SK-N-MC (cell line): ENCODE measurements around the gene COL18A1.

Experiments
- DNase-seq: peaks from one replicate; pipeline ENCODE4 v3.0.0-alpha.2; 2011; ENCODE audit warnings: low read depth, low spot score
- H3K27ac ChIP-seq: fragments of 200-600 bp; sonication (generic); 2 replicates; pipeline ENCODE4 v1.5.1; 2016; ENCODE audit warnings: mixed run types
- H3K36me3 ChIP-seq: fragments of 200-600 bp; sonication (generic); 2 replicates; pipeline ENCODE4 v1.6.1; 2017; ENCODE audit warnings: antibody characterized with exemption, low read length, mixed read lengths; ENCODE audit not compliant: insufficient read depth
- H3K4me3 ChIP-seq: fragments of 200-600 bp; sonication (generic); 2 replicates; pipeline ENCODE4 v1.5.1; 2016
- H3K9ac ChIP-seq: fragments of 200-600 bp; sonication (generic); 2 replicates; pipeline ENCODE4 v1.8.0; 2017; ENCODE audit warnings: mixed run types, mixed read lengths; ENCODE audit not compliant: insufficient read length
- H3K9me3 ChIP-seq: fragments of 200-600 bp; sonication (generic); 2 replicates; pipeline ENCODE4 v1.6.1; 2017; ENCODE audit warnings: low read depth, mild to moderate bottlenecking, antibody characterized with exemption, low read length, moderate library complexity, mixed read lengths
- EZH2 ChIP-seq: fragments of 200-600 bp; sonication (generic); IDR thresholded peaks from one replicate; pipeline ENCODE4 v1.6.1; 2017; ENCODE audit warnings: antibody characterized with exemption
- FOXP2 ChIP-seq: optimal IDR thresholded peaks from 2 replicates; pipeline ENCODE3; 2011; ENCODE audit warnings: mild to moderate bottlenecking, moderate library complexity; ENCODE audit not compliant: insufficient read depth; ENCODE audit errors: extremely low read length, control extremely low read depth
- POLR2AphosphoS5 ChIP-seq: IDR thresholded peaks from 2 replicates; pipeline ENCODE4 v1.6.1; 2012; ENCODE audit warnings: mild to moderate bottlenecking, low read depth, low read length, borderline replicate concordance

The COL18A1 gene

DNA sequence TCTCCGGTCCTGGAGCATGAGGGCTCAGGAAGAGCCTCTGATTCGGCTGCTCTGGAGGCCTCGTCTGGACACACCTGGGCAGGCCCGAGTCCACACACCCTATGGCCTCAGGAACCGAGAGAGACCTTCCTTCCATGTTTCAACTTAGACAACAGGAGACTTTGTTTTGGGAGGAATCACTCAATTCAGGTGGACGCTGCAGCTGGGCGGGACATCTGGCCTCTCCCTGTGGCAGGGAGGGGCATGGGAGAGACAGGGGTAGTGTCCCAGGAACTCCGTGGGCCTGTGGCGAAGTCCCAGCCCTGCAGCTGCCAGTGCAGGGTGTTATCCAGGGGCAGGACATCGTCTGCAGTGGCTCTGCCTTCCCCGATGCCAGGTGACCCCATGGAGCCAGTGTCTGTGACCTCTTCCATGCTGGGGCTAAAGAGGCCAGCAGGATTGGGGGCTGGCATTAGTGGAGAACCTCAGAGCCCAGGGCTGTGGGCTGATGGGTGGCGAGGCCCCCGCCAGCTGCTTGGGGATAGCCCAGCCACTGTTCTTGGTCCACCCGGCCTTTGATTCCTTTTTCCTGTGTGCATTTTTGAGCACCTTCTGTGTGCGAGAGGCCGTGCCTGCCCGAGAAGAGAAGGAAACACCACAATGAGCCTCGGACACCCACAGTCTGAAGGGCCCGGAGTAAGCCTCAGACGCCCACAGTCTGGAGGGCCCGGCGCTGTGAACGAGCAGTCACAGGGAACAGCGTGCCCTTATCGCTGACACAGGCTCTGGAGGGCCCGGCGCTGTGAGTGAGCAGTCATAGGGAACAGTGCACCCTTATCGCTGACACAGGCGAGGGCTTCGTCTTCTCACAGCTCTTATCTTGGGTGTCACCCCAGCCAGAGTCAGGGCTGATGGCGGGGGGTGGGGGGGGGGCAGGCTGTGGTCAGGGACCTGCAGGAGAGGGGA lies 6.2 kb downstream of the COL18A1 start:
- no peak for DNase-seq
- Histone ChIP-seq H3K36me3 (no peaks in the 10 kb centered on the region), H3K9ac (no peak overlapping the region), H3K27ac (no peak overlapping the region), H3K9me3 (no peaks in the 10 kb centered on the region), H3K4me3 (no peak overlapping the region)
- no peak for TF ChIP-seq POLR2AphosphoS5
- TF ChIP-seq FOXP2, result no peak
- no peak for TF ChIP-seq EZH2

DNA sequence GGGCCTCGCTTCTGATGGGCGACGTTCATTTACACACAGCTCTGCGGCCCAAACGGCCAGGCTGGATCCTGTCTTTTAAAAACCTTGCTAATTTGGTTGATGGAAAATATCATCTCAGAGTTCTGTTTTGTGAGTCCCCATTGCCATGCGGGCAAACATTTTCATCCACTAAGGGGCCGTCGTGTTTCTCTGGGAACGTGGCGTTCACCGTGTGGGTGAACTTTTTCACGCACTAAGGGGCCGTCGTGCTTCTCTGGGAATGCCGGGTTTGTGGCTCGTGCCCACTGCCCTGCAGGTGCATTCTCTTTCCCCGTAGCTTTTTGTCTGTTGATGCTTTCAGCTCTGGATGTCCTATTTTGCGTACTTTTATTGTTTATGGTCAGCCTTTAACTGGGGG lies 6.8 kb downstream of the COL18A1 start:
- no peak overlapping the region for H3K27ac ChIP-seq
- no peaks in the 10 kb centered on the region for H3K36me3 ChIP-seq
- H3K4me3 ChIP-seq, result no peak overlapping the region
- no peak for TF ChIP-seq POLR2AphosphoS5
- TF ChIP-seq EZH2, result no peak
- TF ChIP-seq FOXP2, result no peak
- DNase-seq, result no peak
- H3K9ac ChIP-seq, result no peak overlapping the region
- no peaks in the 10 kb centered on the region for H3K9me3 ChIP-seq

DNA sequence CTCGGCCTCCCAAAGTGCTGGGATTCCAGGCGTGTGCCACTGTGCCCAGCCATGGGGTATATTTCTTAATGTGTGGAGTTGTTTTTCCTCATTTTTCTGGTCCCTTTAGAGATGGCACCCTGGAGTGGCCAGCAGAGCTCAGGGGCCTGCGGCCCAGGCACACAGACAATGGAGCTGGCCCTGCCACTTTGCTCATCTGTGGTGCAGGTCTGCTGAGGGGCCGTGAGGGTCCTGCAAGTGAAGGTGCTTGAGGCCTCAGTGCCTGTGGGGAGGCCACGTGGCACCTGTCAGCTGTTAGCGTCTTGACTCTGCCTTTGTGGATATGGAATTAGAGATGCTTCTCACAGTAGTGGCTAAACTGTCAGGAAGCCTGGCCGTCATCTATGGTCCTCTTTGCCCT lies 7.5 kb downstream of the COL18A1 start:
- Histone ChIP-seq H3K9ac (no peak overlapping the region), H3K27ac (no peak overlapping the region), H3K36me3 (no peaks in the 10 kb centered on the region), H3K4me3 (no peak overlapping the region), H3K9me3 (no peaks in the 10 kb centered on the region)
- DNase-seq, result no peak
- TF ChIP-seq POLR2AphosphoS5 (no peak), FOXP2 (no peak), EZH2 (no peak)

DNA sequence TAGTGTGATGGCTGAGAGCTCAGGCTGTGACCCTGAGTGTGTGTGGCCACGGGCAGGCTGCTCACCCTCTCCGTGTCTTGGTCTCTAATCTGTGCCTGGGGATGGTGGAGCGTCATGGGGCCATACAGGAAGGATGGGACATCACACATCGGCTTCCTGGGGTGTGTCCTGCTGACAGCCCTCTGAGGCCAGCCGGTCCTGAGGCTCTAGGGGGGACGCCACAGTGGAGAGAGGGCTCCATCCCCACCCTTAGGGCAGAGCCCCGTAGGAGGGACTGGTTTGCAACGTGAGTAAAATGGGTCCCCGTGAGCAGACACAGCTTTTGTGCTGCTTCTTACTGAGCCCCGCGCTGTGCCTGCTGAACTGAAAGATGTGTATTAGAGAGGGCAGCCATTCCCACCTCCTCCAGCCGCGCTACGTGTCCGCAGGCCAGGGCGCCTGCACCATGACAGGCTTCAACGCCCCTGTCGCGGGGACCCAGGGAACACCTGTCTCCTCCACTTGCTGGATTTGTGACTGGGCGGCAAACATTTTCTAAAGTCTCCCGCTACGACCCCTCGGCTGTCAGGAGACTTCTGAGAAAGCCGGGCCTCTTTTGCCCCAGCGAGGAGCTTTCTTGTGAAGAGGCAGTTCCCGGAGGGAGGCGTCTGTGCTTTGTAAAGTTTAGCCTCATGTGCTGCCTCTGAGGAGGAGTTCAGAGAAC lies 8.1 kb downstream of the COL18A1 start:
- Histone ChIP-seq H3K9ac (no peak overlapping the region), H3K9me3 (no peaks in the 10 kb centered on the region), H3K27ac (no peak overlapping the region), H3K36me3 (no peaks in the 10 kb centered on the region), H3K4me3 (no peak overlapping the region)
- TF ChIP-seq EZH2 (no peak), POLR2AphosphoS5 (no peak), FOXP2 (no peak)
- no peak for DNase-seq

DNA sequence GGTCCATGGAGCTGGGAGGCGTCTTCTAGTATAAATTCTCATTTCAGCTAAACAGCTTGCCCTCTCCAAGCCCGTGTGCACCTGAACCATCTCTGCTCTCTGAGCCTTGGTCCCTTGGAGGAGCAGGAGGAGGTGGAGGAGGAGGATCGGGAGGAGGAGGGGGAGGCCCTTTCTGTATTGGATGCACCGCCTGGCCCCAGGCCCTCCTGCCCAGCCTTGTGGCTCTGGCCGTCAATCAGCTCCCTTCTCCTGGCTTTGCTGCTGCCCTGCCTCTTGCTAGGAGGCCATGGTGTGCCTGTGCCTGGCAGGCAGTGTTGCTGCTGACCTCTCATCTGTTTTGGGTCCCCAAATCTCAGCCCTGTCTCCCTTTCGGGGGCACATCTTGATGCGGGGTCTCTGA lies 9.0 kb downstream of the COL18A1 start:
- TF ChIP-seq FOXP2, result no peak
- no peak for TF ChIP-seq POLR2AphosphoS5
- no peak for TF ChIP-seq EZH2
- H3K27ac ChIP-seq, result no peak overlapping the region
- no peak overlapping the region for H3K4me3 ChIP-seq
- no peaks in the 10 kb centered on the region for H3K36me3 ChIP-seq
- no peak overlapping the region for H3K9ac ChIP-seq
- no peak for DNase-seq
- no peaks in the 10 kb centered on the region for H3K9me3 ChIP-seq

DNA sequence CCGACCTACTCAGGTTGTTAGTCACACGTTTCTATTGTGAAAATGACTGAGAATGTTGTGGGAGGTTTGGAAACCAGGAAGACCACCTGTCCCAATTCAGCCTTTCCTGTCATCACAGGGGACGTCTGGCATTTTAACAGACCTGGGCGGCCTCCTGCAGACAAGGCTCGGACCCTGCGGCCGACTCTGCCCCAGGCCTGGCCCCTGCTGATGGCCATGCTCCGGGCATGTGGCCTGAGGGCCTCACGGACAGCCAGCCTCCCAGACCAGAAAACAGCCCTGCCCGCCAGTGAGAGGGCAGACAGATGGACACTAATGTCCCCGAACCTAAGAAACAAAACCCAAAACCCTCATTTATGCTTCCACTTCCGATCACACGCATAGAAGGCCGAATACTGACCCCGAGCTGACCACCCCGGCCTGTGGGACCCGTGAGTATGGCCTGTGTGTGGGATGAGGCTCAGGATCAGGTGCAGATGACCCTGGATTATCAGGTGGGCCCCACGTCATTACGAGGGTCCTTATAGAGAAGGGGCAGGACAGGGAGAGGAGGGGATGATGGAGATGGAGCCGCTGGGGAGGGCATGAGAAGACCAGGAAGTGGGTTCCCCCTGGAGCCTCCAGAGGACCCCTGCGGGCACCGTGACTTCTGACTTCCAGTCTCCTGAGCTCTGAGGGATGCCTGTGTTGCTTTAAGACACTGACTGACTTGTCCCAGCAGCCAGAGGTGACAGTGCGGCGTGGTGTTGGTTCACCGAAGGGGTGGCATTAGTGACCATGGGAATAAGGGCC lies 9.6 kb downstream of the COL18A1 start:
- no peak for DNase-seq
- Histone ChIP-seq H3K9me3 (no peaks in the 10 kb centered on the region), H3K27ac (no peak overlapping the region), H3K36me3 (no peaks in the 10 kb centered on the region), H3K9ac (no peak overlapping the region), H3K4me3 (no peak overlapping the region)
- no peak for TF ChIP-seq POLR2AphosphoS5
- TF ChIP-seq FOXP2, result no peak

DNA sequence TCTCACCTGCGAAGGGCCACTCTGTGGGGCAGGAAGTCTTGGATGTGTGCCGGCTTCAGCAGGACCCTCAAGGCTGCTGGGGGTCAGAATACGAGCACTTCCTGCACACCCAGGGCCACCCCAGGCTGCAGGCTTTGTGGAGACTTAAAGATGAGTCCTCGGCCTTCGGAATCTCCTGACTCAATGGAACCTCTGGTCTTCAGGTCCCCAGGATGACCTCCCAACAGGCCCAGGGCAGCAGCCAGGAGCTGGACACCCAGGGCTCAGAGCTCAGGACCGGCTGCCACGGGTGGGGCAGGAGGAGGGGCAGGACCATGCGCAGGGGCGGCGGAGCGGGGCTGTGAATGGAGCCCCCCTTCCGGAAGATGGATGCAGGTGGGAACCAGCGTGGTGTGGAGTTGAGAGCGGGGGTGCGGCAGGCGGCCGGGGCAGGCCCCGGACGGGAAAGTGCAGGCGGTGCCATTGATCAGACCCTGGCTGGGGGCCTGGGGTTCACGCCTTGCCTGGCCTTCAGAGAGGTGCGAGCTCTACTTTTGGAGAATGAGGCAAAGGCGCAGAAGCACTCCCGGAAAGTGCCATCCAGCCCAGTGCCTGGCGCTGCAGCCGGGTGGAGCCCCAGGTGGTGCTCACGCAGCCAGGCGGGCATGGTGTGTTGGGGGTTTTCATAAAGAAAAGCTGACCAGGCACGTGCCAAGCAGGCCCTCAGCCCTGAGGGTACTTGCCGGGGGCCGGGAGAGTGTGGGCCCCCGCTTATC lies 10.4 kb downstream of the COL18A1 start:
- DNase-seq, result no peak
- Histone ChIP-seq H3K4me3 (no peak overlapping the region), H3K9me3 (no peaks in the 10 kb centered on the region), H3K36me3 (no peaks in the 10 kb centered on the region), H3K9ac (no peak overlapping the region), H3K27ac (no peak overlapping the region)
- TF ChIP-seq FOXP2, result no peak
- TF ChIP-seq POLR2AphosphoS5, result no peak
- TF ChIP-seq EZH2, result no peak
